Renal pelvis (tissue), 4 donors: ENCODE measurements around the gene REEP3. TPM values are rescaled to one million over a fixed set of nuclear protein-coding genes. Genes with fewer than 3 reads are reported as not detected.

ENCODE experiments used
- DNase-seq: peaks from one replicate; pipeline ENCODE4 v3.0.0-alpha.2; 2013
- polyA plus RNA-seq, 3 donors: library from polyadenylated mRNA; unstranded; fragments of 120-200 nt; gene quantifications; one replicate each; pipeline ENCODE4 v1.2.1, GENCODE V29; 2013; ENCODE audit not compliant: insufficient read length in 3 of 3

The REEP3 gene
- polyA plus RNA-seq, 3 donors: 26.3 to 30.6 (median 26.5) TPM

DNA sequence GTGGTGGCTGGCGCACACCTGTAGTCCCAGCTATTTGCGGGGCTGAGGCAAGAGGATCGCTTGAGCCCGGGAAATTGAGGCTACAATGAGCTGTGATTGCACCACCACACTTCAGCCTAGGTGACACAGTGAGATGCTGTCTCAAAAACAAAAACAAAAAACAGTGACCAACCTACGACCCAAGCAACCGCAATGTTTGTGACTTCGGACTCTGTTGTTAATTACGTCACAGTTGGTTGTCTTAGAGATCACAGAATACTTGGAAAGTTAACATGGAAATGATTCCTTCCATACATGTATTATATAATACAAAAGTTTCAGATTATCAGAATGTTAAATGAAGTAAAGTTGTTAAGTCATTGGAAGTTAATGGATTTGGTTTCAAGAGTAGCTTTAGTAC is 106.2 kb downstream of the REEP3 start:
- DNase-seq: no peak

DNA sequence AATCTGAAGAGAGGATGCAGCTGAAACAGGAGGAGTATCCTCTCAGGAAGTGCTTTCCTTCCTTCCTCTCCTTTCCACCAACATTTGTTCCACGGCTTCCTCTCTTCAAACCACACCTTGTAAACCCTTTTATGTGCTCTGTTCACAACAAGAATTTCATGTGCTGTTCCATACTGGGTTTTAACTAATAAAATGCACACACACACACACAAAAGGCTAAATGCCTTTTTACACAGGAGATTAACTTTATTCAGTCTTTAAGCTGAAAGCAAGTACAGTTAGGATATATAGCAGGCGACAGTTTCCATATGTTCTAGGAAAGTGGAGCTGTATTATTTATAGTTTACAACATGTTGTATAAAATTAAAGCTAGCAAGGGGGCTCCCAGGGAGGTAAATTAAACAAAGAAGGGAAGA is 106.7 kb downstream of the REEP3 start:
- DNase-seq: peak; percentile 61

DNA sequence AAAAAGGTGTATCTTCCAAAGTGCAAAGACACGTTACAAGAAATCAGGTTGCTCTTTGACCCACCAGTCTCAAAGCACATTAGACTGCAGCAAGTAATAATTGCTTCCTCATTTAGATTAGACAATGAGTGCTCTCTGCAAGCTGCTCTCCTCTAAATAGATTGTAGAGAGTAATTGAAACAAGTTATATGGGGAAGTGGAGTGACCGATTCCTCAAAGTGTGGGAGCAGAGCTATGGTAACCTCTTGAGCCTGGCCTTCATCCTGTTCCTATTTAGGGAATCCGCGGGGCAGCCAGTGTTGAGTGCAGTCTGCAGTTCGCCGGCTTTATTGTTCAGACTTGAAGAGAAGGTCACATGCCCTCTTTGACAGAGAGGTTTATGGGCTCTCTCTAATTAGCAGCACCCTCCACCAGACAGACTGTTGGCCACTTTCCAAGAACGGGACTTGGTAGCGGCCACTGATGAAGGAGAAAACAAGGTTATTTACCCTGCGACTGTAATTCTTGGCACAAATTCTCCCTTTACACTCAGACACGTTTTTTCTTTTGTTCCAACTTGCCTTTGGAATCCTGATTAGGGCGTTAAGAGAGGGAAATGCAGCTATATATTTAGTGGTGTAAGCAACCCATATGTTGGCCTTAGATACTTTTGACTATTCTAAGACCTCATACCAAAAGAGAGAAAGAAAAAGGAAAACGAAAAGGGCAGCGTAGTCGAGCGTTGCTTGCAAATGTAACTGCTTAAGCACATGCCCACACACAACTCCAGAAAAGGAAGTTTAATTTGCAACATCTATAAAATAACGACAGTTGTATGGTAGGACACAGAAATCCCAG is 107.5 kb downstream of the REEP3 start:
- DNase-seq: peak; percentile 92

DNA sequence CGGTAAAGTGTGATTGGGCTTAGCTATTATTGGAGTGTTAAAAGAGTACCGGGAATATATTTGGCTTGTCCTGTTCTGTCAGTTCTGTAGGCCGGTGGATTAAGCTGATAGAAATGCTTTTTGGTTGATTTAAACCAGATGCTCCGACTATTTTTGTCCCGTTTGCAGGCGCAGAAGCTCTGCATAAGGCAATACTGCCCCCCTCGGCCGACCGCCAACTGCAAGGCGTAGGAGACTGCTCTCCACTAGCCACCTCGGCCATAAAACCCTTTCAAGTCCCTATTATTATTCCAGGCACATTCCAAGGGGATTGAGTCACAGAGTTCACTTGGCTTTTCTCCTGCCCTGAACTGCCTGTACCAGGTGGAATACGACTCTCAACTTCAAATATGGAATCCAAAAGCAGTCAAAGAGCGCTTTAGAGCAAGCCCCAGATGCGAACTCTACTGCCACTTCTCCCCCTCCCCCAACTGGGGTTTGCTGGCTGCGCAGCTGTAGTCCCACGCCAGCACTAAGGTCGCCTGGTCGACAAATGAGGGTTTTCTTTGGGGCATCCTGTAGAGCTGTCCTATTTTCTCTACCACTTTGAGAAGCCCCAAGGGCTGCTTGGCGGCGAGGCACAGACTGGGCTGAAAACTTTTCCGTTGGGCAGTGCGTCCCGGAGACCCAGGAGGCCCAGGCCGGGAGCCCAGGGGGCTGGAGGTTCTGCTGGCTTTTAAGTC is 108.3 kb downstream of the REEP3 start:
- peak; percentile 98 for DNase-seq

DNA sequence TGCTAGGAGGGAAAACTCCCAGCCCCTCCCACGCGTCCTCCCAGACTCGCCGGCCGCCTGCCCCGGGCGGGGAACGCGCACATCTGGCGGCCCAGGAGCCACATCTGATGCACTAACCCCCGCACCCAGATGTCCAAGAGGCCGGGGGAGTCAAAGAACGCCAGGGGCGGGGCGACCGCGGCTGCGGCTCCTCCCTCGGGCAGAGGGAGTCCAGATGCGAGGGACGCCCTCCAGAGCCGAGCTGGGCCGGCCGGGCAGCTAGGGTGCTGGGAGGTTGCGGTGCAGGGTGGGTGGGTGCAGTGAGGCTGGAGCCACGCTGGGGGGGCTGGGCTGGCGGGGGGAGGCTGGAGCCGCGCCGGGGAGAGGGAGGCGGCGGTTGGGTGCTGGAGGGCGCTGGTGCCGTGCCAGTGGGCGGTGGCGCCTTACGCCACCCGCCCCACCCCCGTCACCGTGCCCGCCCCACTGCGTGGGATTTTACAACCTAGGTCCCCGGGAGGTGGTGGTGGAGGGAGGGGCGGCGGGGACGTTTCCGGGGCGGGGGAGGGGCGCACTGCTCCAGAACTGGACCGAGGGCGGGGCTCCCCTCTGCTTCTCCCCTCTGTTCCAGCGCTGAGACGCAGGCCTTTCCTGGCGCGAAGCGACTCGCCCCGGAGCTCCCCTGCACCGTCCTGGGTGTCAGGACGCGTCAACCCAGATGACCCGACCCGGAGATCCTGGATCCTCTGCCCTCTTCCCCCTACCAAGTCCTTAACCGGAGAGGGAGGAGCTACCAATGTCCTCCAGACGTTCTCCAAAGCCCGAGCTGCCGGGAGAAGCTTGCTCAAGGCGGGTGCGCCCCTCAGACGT is 109.1 kb downstream of the REEP3 start:
- DNase-seq: peak; percentile 88

DNA sequence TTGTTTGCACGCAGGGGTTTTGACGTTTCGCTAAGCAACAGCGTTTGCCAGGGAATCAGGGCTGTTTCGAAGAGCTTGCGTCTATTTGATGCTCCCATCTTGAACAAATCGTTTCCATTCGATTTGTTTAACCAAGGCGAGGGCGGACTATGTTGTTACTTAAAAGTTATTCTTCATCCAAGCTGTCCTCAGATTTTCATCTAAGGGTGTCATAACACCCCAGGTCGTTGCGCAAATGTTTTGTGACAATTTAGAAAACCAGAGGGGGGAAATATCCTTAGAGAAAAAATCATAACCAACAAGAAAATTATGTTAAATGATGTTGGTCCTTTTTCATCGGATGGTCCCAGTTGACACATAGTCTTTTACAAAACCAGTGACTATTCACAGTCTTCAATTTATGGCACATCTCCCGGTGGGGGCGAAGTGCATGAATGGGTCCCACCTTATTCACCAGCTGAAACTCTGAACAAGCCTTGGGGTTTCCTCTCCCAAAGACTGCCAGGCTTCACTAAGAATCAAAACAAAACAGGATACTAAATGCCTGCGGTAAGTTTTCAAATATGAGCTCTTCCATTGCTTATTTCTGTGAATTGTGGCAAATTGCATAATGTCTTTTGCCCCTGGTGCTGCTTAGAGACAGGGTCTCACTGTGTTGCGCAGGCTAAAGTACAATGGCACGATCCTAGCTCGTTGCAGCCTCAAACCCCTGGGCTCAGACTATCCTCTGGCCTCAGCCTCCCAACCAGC is 109.9 kb downstream of the REEP3 start:
- DNase-seq: no peak

DNA sequence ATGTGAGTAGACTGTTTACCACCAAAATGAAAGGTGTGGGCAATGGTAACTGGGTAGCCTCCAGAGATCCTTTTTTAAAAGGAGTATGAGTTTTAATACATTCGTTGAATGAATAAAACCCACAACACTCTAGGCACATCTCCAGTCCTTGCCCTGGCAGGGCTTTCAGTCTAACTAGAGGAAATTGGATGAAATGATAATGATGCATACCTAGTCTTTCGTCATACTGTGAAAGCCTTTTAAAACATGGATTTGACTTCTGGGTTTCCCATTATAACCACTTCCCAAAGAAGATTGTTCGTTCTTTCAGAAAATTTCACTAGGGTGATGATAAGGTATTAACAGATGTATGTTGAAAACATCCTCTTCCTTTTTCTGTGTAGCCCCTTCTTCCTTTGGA is 110.8 kb downstream of the REEP3 start:
- DNase-seq: no peak

DNA sequence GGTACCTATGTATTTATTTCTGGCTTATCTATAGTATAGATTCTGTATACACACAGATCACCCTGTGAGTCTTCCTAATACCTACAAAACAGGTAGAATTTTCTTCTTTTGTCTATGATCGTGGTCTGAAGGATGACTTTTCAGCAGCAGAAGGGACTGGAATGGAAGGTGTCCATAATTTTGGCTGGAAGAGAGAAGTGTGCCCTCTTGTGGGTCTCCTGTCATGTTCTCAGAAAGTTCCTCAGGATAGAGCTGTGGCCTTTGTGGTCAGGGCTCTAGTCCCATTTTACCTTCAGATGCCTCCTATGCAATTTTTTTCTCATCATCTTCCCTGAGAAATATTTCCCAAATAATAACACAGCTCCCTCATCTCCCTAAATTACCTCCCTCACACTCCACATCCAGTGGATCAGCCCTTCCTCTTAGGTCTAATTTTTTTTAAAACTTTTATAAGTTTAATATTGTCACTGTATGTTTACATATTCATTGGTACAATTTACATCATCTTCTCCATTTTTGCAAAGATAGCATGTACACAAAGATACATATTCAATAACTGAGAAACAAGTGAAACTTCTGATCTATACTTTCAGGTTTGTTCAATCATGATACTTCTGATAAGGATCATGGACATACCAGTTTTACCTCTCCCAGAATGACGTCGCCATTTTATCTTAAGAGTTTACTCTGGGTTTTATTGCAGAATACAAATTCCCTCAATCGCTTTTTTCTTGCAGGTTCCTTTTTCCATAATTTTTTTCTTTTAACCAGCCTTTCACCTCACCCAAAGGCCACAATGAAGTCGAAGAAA is 112.7 kb downstream of the REEP3 start:
- DNase-seq: no peak

DNA sequence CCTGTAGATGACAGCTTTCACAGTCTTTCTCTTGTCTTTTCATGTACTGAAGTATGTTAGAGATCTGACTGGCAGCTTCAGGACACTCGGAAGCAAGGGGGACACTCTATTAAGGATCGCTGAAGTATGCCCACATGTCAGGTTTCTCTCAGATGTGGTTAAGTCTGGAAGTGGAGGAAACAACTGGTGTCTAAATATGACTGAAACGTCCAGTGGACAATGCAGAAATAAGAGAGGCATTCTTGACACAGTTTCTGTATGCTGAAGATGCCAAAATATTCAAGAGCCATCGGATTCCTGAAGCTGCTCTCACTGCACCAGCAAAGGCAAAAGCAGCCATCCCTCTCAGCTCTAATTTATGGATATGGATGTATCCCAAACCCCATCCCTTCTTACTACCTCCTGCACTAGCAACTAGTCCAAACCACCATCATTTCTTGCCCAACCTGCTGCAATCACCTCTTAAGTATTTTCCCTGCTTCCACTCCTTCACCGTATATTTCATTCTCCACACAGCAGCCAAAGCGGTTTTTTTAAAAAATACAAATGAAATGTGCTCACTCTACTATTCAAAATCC is 113.4 kb downstream of the REEP3 start:
- no peak for DNase-seq

DNA sequence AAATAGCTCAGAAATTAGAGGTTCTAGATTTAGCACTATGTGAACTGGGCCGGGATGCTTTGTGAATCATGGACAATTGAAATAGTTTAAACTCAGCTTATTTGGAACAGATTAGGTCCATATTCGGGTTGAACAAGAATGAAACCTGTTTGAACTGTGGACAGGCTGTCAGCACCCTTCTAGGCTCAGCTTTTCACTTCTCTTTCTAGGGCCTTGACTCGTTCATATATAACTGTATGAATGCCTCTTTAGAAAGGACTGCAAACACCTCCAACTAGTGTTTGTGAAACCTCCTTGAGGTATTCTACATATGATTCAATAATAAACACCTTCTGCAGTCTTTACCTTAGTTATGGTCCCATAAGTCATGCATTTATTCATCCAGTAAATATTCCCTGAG is 115.6 kb downstream of the REEP3 start:
- DNase-seq: no peak

DNA sequence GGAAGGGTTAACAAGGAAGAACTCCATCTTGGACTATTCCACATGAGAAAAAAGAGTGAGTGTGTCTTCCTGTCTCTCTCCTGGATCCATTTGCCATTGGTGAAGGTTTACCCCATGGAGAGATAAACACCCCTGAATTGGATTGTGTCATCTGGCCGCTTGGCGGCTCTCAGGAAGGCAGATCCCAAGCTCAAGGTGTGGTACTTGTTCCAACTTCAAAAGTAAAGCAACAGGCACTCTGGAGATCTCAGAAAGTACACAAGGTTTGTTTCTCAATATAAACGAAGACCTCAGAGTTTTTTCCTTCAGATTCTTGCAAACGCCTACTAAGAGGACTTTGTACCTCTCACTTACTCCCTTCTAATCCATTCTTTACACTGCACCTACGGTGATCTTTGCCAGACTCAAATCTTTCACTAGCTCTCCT is 116.7 kb downstream of the REEP3 start:
- DNase-seq: no peak

DNA sequence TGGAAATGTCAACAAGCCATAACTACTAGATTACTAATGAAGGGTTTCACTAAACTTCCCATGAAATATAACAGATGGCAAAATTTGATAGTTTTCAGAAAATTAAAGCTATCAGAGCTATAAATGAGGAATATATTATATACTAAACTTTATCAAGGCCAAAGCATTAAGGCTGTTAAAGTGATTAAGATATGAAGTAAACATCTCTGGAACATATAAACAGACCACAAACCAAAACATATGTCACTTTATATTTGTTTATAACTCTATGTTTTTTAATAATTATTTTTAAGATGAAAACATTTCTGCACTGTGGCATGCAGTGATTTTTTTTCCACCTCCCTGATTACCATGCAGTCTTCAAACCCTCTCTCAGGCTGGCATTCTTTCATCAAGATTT is 120.2 kb downstream of the REEP3 start:
- no peak for DNase-seq

DNA sequence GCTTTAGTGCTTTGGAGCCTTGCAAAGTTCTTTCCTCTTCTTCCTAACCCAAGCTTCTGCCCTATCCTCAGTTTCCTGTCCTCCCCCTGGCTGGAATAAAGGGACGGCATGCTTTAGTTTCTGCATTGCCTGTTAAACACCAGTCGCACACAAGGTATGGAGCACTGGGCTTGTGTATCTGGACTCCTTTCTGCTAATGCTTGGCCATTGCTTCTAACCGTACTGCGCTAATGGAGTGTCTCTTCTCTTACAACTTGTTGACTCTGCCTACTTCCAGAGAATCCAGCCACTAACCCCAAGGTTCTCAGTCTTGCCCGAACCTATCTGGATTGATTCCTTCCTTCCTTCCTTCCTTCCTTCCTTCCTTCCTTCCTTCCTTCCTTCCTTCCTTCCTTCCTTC is 120.6 kb downstream of the REEP3 start:
- no peak for DNase-seq

DNA sequence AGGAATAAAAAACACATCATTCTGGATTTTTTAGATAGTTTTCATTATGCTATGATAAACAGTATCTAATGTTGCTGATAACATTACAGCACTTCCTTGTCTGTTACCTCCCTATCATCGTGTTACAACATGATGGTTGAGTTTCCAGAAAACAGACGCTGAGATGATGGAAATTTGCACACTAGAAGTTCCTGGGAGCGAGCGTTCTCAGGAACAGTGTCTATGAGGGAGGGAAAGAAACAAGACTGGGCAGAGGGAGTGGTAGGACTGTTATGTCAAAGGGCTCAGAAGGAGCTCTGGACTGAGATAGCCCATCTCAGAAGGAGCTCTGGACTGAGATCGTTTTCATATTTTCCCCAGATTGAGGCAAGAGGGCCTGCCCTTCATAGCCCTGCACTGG is 121.6 kb downstream of the REEP3 start:
- DNase-seq: no peak

DNA sequence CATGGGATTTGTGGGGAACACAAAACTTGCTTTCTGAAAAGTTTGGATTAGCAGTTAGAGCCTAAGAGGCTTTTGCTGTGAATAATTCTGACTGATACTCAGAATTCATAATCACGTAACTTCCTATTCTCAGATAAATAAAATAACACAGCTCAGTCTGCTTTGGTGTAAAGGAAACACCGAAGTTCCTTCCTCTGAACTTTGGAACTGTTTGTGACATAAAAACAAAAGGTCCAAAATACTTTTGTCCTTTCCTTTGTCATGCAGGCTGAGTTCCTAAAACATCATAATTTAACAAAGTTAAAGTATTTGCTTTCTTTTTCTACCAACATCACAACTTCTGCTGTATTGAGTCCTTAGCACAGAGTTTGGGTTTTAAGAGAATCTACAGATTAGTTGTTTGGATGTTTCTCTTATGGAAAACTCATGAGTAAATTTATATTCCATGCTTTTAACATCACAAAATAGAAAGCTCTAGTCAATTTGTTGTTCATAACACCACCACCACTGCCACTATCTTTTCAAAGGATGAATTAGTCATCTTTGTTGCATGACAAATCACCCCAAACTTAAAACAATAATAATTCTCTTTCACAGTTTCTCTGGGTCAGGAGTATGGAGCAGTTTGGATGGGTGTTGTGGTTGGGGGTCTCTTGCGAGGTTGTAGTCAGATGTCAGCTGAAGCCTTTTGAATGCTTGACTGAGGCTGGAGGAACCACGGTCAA is 123.4 kb downstream of the REEP3 start:
- DNase-seq: no peak

DNA sequence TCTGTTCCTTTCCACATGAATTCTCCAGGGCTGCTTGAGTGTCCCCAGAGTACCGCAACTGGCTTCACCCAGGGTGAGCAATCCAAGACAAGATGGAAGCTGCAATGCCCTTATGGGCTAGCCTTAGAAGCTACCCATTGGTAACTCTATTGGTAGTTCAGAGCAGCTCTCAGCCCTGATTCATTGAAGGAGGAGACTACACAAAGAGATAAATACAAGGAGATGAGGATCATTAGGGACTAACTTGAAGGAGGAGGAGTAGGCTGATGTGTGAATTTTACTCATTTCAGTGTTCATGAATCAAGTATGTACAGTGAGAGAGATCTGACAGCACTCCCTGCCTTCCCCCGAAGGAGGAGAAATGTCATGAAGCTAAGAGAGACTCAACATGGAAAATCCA is 124.0 kb downstream of the REEP3 start:
- DNase-seq: no peak

DNA sequence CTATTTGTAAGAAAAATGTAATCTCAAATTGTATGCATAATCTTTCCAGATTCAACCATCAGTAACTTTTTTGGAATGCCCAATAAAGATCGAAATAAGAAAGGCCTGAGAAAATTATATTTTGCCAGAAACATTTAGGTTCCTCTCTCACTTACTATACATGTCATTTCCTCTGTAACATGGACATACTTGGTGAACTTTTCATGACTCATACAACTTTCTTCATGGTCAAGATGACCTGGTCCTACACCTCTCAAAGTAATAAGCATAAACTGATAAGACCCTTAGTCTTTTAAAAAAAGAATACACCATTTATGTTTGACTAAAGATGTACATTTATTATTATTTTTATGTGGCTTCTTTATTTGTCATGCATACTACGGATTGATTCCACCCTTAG is 125.3 kb downstream of the REEP3 start:
- no peak for DNase-seq

DNA sequence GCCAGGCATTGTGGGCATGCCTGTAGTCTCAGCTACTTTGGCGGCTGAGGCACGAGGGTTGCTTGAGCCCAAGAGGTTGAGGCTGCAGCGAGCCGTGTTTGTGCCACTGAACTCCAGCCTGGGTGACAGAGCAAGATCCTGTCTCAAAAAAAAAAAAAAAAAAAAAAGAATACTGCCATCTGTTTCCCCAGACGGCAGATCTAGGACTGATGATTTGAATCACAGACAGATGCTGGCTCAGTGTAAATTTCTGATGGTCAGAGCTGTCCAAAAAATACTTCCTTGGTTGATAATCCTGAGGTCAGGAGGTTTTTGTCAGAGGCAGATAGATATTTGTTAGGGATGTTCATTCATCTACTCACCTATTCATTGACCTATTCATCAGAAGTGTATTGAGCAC is 130.7 kb downstream of the REEP3 start:
- no peak for DNase-seq

DNA sequence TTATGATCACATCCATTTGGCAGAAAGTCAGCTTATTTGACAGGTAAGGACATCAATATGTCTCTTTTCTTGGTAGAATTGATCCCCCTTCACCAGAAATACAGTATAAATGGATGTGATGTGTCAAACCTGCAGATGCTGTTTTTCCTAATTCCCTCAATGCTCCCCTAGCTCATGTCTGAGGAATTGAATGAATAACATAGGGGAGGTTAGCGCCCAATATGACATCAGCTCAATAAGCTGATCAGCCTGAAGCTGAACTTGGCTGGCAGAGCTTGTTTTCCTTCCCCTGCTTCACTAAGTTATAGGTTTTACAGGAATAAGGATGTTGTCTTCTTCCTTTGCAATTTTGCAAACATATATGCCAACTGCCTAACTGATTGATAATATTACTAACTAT is 132.5 kb downstream of the REEP3 start:
- DNase-seq: no peak

DNA sequence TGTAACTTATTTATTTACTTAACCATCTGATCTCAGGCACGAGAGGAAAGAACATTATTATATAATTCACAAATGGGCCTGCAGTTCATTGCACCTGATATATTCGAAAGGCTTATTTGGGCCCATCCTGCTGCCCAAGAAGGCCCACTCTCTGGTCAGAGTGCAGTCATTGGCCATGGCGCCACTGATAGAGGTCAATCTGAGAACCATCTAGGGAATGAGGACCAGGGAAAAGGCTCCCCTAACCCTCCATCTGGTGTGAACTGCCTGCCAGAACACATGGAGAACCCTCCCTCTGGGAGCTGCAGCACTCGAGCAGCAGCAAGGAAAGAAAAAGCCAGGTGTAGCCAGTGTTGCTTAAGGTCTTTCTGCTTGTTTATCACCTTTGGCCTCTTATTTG is 136.6 kb downstream of the REEP3 start:
- no peak for DNase-seq
